ENCODE data around the gene CAVIN4. TPM values are rescaled to one million over a fixed set of nuclear protein-coding genes. Genes with fewer than 3 reads are reported as not detected.

Gene CAVIN4
- total and polyA plus RNA-seq, 3 donors from 2014 or later = 2.7 to 3.7 (median 3.5) TPM

DNA sequence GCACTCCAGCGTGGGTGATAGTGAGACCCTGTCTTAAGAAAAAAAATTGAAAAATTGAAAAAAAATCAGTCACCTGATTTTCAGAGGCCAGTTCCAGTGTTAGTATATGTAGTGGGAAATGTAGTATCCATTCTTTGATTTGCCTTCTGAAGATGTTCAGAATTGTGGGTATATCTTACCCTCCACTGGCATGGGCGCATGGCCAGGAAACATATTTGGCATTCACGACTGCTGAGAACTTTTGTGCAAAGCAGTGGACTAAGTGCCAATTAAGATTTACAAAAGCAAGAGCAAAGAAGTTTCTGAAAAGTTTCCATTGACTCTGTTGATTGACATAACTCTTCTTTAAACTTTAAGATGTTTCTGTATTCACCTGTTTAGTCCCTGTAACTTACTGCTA lies 2.4 kb downstream of the CAVIN4 start:
- Histone ChIP-seq H3K27ac (no peak overlapping the region), H3K9me3 (no peaks in the 10 kb centered on the region), H3K36me3 (ENCODE audit: low read depth, missing control alignments) (no peaks in the 10 kb centered on the region), H3K27me3 (no peaks in the 10 kb centered on the region), H3K4me1 (no peaks in the 10 kb centered on the region), H3K4me3 (no peak overlapping the region)
- TF ChIP-seq POLR2A (IDR thresholded peaks at IDR 0.05) = no peak
- TF ChIP-seq, protein P1, sequence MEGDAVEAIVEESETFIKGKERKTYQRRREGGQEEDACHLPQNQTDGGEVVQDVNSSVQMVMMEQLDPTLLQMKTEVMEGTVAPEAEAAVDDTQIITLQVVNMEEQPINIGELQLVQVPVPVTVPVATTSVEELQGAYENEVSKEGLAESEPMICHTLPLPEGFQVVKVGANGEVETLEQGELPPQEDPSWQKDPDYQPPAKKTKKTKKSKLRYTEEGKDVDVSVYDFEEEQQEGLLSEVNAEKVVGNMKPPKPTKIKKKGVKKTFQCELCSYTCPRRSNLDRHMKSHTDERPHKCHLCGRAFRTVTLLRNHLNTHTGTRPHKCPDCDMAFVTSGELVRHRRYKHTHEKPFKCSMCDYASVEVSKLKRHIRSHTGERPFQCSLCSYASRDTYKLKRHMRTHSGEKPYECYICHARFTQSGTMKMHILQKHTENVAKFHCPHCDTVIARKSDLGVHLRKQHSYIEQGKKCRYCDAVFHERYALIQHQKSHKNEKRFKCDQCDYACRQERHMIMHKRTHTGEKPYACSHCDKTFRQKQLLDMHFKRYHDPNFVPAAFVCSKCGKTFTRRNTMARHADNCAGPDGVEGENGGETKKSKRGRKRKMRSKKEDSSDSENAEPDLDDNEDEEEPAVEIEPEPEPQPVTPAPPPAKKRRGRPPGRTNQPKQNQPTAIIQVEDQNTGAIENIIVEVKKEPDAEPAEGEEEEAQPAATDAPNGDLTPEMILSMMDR (IDR thresholded peaks at IDR 0.05) = no peak
- no peak for DNase-seq
- intact Hi-C loops (cut with DNase I; ENCODE audit: low total_unique reads) = no loop called here
- WGBS, 2 donors = 75 to 80% methylated on average over 3 of the region's 3 CpGs

DNA sequence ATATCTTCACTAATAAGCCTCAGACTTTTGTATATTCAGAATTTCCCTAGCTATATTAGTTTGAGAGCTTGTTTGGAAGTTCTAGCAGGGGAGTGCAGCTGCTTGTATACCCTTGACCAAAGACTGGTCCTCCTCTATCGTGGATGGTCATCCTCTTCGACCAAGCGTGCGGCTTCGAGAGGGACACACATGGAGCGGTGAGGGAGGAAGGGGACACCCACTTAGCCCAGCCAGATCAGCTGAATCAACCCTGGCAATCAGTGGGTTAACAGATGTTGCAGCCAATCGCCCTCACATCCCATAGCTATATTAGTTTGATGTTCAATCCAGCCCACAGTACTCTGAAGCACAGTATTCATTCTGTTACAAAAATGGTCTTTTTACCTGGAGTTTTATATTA lies 3.2 kb downstream of the CAVIN4 start:
- Histone ChIP-seq H3K4me3 (no peak overlapping the region), H3K36me3 (ENCODE audit: low read depth, missing control alignments) (no peaks in the 10 kb centered on the region), H3K4me1 (no peaks in the 10 kb centered on the region), H3K27me3 (no peaks in the 10 kb centered on the region), H3K9me3 (no peaks in the 10 kb centered on the region), H3K27ac (no peak overlapping the region)
- TF ChIP-seq, protein P1 (IDR thresholded peaks at IDR 0.05) = no peak
- TF ChIP-seq POLR2A (IDR thresholded peaks at IDR 0.05) = no peak
- no peak for DNase-seq
- WGBS, 2 donors = 91 to 96% methylated on average over 7 of the region's 7 CpGs
- intact Hi-C loops (cut with DNase I; ENCODE audit: low total_unique reads) = no loop called here

DNA sequence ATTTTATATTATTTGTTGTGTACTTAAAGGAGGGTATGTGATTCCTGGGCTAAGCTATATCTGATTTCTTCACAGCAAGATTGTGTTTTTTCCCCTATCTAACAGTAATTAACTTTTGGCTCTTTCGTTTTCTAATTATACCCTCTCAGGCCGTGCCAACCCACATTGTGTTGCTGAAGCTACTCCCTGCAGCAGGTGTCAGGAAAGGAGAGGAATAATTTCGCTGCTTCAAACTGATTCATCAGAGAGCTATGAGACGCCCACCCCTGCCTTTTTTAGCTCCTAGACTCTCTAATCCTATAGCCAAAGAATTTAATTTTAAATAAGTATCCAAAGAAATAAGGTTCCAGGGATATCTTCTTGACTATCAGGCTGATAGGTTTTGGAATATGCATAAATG lies 3.8 kb downstream of the CAVIN4 start:
- no peak overlapping the region for H3K27ac ChIP-seq
- WGBS, 2 donors = 78 to 90% methylated on average over 4 of the region's 4 CpGs
- intact Hi-C loops (cut with DNase I; ENCODE audit: low total_unique reads) = no loop called here
- no peak overlapping the region for H3K4me3 ChIP-seq
- no peaks in the 10 kb centered on the region for H3K27me3 ChIP-seq
- no peaks in the 10 kb centered on the region for H3K36me3 ChIP-seq (ENCODE audit: low read depth, missing control alignments)
- no peaks in the 10 kb centered on the region for H3K9me3 ChIP-seq
- DNase-seq = no peak
- no peaks in the 10 kb centered on the region for H3K4me1 ChIP-seq
- TF ChIP-seq, protein P1 (IDR thresholded peaks at IDR 0.05) = no peak
- TF ChIP-seq POLR2A (IDR thresholded peaks at IDR 0.05) = no peak

DNA sequence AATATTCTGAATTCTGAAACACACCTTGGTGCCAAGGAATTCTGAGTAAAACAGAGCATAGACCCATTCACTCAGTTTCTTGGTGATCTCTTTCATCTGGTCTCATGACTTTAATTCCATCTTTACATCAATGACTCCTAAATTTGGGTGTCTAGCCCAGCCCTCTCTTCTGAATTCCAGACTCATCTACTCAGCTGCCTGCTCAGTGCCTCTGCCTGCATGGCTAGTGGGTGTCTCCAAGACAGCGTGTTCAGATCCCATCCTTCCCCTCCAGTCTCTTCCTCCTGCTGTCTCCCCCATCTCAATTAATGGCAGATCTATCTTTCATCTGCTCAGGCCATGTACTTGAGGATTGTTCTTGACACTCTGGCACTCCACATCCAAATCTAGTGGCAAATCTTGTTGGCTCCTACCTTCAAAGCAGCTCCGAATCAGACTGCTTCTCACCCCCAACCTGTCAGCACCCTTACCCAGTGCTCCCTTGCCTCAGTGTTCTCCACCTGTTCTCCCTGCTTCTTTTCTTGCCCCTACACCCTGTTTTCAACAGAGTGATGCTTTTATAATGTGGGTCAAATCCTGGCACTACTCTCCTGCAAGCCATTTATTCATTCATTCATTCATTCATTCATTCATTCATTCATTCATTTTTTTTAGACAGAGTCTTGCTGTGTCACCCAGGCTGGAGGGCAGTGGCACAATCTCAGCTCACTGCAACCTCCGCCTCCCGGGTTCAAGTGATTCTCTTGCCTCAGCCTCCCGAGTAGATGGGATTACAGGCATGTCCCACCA lies 5.3 kb downstream of the CAVIN4 start:
- Histone ChIP-seq H3K4me1 (no peaks in the 10 kb centered on the region), H3K36me3 (ENCODE audit: low read depth, missing control alignments) (no peaks in the 10 kb centered on the region), H3K4me3 (no peak overlapping the region), H3K9me3 (no peaks in the 10 kb centered on the region), H3K27ac (no peak overlapping the region), H3K27me3 (no peaks in the 10 kb centered on the region)
- no peak for DNase-seq
- TF ChIP-seq POLR2A (IDR thresholded peaks at IDR 0.05) = no peak
- TF ChIP-seq, protein P1 (IDR thresholded peaks at IDR 0.05) = no peak
- intact Hi-C loops (cut with DNase I; ENCODE audit: low total_unique reads) = no loop called here
- WGBS, 2 donors = 99 to 100% methylated on average over 5 of the region's 5 CpGs

DNA sequence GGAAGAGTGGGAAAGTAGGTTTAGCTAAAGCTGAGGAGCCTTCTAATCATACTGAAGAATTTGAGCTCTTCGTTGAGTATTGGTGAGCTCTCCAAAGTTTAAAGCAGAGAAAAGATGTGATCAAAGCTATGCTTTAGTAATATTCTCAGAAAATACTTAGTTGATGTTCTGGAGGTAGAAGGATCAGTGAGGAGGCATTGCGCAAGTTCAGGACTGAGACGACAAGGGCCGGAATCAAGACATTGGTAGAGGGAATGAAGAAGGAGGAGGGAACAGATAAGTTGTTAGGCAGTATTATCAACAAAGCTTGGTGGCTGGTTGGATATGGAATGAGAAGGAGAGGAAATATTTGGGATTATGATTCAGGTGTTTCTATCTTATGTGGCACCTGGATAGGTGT lies 7.1 kb downstream of the CAVIN4 start:
- intact Hi-C loops (cut with DNase I; ENCODE audit: low total_unique reads) = no loop called here
- no peaks in the 10 kb centered on the region for H3K36me3 ChIP-seq (ENCODE audit: low read depth, missing control alignments)
- H3K27ac ChIP-seq = no peak overlapping the region
- H3K4me1 ChIP-seq = no peaks in the 10 kb centered on the region
- no peaks in the 10 kb centered on the region for H3K9me3 ChIP-seq
- WGBS, 2 donors = 98 to 99% methylated on average over 4 of the region's 4 CpGs
- TF ChIP-seq POLR2A (IDR thresholded peaks at IDR 0.05) = no peak
- TF ChIP-seq, protein P1 (IDR thresholded peaks at IDR 0.05) = no peak
- no peak for DNase-seq
- no peak overlapping the region for H3K4me3 ChIP-seq
- H3K27me3 ChIP-seq = no peaks in the 10 kb centered on the region
